ENCODE data around the gene GGNBP2. TPM values are rescaled to one million over a fixed set of nuclear protein-coding genes. Genes with fewer than 3 reads are reported as not detected.
A peak's percentile ranks its signal among the peaks of the same experiment; 100 is the strongest.

The GGNBP2 gene
- total and polyA plus RNA-seq, 5 experiments from 2014 or later: 69.1 to 164 (median 104) TPM

- no peaks in the 10 kb centered on the region for H3K27me3 Mint-ChIP-seq
- POLR2A ChIA-PET: interaction anchor here (1.2 kb wide), 1 partner anchor 10 kb away, joined by 3 read pairs; the partner anchor contains the start of gene MRM1
- no peak for ATAC-seq
- H3K36me3 Mint-ChIP-seq: peaks cover 0 to 7% (median 0%) of the 10 kb centered on the region in 3 donors
- no peak overlapping the region for H3K4me3 Mint-ChIP-seq
- no peak for DNase-seq
- peak overlapping the region in 3 of 10 donors; percentile 43 to 80 (median 57) for H3K27ac Mint-ChIP-seq
- H3K9me3 Mint-ChIP-seq: no peaks in the 10 kb centered on the region
- peaks cover 7 to 22% (median 14%) of the 10 kb centered on the region in 4 donors for H3K4me1 Mint-ChIP-seq
Measured at GRCh38 chr17:36611345-36612072, 66.8 kb downstream of the GGNBP2 start.

GRCh38 chr17:36612323-36612722, 67.6 kb downstream of the GGNBP2 start:
- Mint-ChIP-seq H3K36me3 (peaks cover 0 to 7% (median 0%) of the 10 kb centered on the region in 3 donors), H3K9me3 (no peaks in the 10 kb centered on the region), H3K27ac (peak overlapping the region in 1 of 10 donors; percentile 34), H3K4me1 (peaks cover 7 to 22% (median 14%) of the 10 kb centered on the region in 4 donors), H3K27me3 (no peaks in the 10 kb centered on the region), H3K4me3 (no peak overlapping the region)
- POLR2A ChIA-PET: no interaction called here
- ATAC-seq (no peak), DNase-seq (no peak)

- POLR2A ChIA-PET: no interaction called here
- Mint-ChIP-seq H3K9me3 (no peaks in the 10 kb centered on the region), H3K4me3 (no peak overlapping the region), H3K27ac (peak overlapping the region in 1 of 10 donors; percentile 64), H3K4me1 (peaks cover 3 to 18% (median 9%) of the 10 kb centered on the region in 4 donors), H3K27me3 (no peaks in the 10 kb centered on the region), H3K36me3 (peaks cover 0 to under 1% (median 0%) of the 10 kb centered on the region in 3 donors)
- ATAC-seq (no peak), DNase-seq (no peak)
Measured at GRCh38 chr17:36613155-36613554, 68.4 kb downstream of the GGNBP2 start.

- no peak overlapping the region for H3K4me3 Mint-ChIP-seq
- ATAC-seq: no peak
- POLR2A ChIA-PET: no interaction called here
- no peak for DNase-seq
- H3K9me3 Mint-ChIP-seq: no peaks in the 10 kb centered on the region
- no peaks in the 10 kb centered on the region for H3K36me3 Mint-ChIP-seq
- no peaks in the 10 kb centered on the region for H3K27me3 Mint-ChIP-seq
- no peak overlapping the region for H3K27ac Mint-ChIP-seq
- H3K4me1 Mint-ChIP-seq: peaks cover 0 to 9% (median 4%) of the 10 kb centered on the region in 4 donors
Measured at GRCh38 chr17:36614081-36614480, 69.4 kb downstream of the GGNBP2 start.

DNA sequence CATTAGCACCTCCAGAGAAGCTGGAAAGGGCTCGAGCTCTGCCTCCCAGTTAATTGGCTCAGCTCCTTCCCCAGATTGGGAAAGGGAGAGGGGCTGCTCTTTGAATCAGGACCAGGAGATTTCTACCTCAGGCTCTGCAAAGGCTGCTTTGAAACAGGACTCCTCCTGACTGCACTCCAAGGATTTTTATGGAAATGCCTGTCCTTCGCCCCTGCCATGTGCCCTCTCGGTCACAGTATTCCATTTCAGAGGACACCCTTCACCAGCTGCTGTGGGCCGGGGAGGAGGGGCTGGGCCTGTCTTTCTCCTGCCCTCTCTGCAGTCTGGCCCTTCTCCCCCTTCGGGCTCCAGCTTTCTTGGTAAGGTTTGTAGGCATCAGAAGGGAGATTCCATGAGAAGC, 70.2 kb downstream of the GGNBP2 start:
- Mint-ChIP-seq H3K27me3 (no peaks in the 10 kb centered on the region), H3K9me3 (no peaks in the 10 kb centered on the region), H3K36me3 (no peaks in the 10 kb centered on the region), H3K27ac (no peak overlapping the region), H3K4me1 (peaks cover 0 to 3% (median 1%) of the 10 kb centered on the region in 4 donors), H3K4me3 (no peak overlapping the region)
- DNase-seq: no peak
- POLR2A ChIA-PET: no interaction called here
- no peak for ATAC-seq

DNA sequence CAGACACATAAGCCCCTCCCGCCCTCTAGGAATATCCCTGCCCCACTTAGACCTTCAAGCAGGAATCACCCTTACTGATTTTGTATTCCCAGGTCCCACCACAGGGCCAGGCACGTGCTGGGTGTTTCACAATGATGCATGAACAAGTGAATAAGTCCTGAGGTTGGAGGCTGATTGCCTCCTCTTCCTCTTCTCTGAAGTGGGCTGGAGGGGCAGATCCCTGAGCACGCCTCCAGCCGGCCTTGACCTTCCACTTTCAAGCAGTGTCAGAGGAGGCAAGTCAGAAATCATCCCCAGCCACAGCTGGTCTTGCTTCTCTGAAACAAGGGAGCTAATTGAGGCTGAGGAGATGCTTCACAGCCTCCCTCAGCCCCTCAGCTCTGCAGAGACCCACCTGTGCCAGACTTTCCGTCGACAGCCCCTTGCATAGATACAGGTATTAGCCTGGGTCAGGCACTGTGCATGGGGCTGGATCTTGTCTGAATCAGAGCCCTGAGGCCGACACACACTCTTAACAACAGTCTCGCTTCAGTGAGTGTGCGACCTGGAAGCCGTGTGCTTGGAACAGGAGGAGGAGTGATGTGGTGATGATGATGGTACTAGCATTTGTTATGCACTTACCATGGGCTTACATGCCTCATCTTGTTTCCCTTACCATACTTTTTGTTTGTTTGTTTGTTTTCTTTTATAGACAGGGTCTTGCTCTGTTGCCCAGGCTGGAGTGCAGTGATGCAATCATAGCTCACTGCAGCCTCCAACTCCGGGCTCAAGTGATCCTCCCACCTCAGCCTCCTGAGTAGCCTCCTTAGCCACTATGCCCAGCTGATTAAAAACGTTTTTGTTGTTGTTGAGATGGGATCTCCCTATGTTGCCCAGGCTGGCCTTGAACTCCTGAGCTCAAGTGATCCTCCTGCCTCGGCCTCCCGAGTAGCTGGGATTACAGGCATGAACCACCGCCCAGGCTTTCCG, 71.6 kb downstream of the GGNBP2 start:
- no peak overlapping the region for H3K4me3 Mint-ChIP-seq
- POLR2A ChIA-PET: no interaction called here
- no peaks in the 10 kb centered on the region for H3K36me3 Mint-ChIP-seq
- H3K4me1 Mint-ChIP-seq: peaks cover 0 to 4% (median 1%) of the 10 kb centered on the region in 4 donors
- peak overlapping the region in 1 of 10 donors; percentile 33 for H3K27ac Mint-ChIP-seq
- no peaks in the 10 kb centered on the region for H3K9me3 Mint-ChIP-seq
- no peaks in the 10 kb centered on the region for H3K27me3 Mint-ChIP-seq
- no peak for ATAC-seq
- no peak for DNase-seq

DNA sequence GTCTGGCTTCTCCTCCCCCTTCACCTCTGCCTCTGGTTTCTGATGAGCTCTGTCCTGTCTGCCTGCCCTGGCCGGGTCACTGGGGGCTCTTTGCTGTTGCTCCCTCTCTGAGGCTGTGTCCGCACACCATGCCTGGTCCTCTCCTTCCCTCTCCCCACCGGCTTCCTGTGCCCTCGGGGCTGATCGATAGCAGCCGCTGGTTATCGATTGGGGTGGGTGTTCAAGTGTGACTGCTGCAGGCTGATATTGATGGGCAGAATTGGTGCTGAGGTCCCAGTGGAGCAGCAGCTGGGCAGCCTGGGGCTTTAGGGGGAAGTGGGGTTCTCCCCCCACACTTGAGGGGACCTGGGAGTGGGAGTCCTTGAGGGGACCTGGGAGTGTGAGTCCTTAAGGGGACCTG, 73.1 kb downstream of the GGNBP2 start:
- no peak overlapping the region for H3K27ac Mint-ChIP-seq
- no peak overlapping the region for H3K4me3 Mint-ChIP-seq
- H3K27me3 Mint-ChIP-seq: no peaks in the 10 kb centered on the region
- DNase-seq (no peak), ATAC-seq (no peak)
- H3K36me3 Mint-ChIP-seq: no peaks in the 10 kb centered on the region
- no peaks in the 10 kb centered on the region for H3K9me3 Mint-ChIP-seq
- peaks cover 0 to 8% (median 4%) of the 10 kb centered on the region in 4 donors for H3K4me1 Mint-ChIP-seq
- POLR2A ChIA-PET: no interaction called here

GRCh38 chr17:36623281-36623680, 78.6 kb downstream of the GGNBP2 start:
- Mint-ChIP-seq H3K4me3 (no peak overlapping the region), H3K27me3 (no peaks in the 10 kb centered on the region), H3K27ac (no peak overlapping the region), H3K36me3 (no peaks in the 10 kb centered on the region), H3K4me1 (peaks cover 0 to 8% (median 3%) of the 10 kb centered on the region in 4 donors), H3K9me3 (no peaks in the 10 kb centered on the region)
- no peak for ATAC-seq
- POLR2A ChIA-PET: no interaction called here
- no peak for DNase-seq

DNA sequence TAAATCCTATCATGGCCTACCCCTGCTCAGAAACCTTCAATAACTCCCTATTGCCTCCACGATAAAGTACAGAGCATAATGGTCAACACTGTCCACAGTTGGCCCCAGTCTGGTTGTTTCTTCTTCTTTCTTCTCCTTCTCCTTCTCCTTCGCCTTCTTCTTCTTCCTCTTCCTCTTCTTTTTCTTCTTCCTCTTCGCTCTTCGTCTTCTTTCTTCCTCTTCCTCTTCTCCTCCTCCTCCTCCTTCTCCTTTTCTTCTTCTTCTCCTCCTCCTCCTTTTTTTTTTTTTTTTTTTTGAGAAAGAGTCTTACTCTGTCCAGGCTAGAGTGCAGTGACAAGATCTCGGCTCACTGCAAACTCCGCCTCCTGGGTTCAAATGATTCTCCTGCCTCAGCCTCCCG, 80.5 kb downstream of the GGNBP2 start:
- H3K4me1 Mint-ChIP-seq: peaks cover 0 to 18% (median 5%) of the 10 kb centered on the region in 4 donors
- ATAC-seq: no peak
- H3K9me3 Mint-ChIP-seq: no peaks in the 10 kb centered on the region
- H3K36me3 Mint-ChIP-seq: no peaks in the 10 kb centered on the region
- no peak overlapping the region for H3K4me3 Mint-ChIP-seq
- H3K27me3 Mint-ChIP-seq: no peaks in the 10 kb centered on the region
- no peak for DNase-seq
- H3K27ac Mint-ChIP-seq: no peak overlapping the region
- POLR2A ChIA-PET: no interaction called here

DNA sequence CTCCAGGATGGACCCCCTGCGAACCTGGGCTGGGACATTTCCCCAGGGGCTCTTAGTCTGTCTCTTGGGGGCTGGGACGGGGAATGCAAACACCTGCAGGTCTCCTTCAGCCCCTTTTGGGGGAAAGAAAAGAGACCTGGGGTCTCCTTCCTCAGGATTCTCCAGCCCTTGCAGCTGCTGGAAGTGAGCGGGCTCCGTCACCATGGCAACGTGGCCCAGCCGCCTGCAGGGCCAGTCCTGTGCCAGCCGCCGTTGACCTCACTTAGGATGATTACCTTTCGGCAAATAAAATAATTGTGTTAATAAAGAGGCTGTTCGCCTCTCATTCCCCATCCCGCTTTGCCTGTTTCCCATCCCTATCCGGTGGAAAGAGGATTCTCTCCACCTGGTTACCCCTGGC, 82.4 kb downstream of the GGNBP2 start:
- ATAC-seq: no peak
- H3K9me3 Mint-ChIP-seq: no peaks in the 10 kb centered on the region
- H3K27ac Mint-ChIP-seq: no peak overlapping the region
- H3K27me3 Mint-ChIP-seq: peaks cover 0 to 5% (median 0%) of the 10 kb centered on the region in 5 donors
- H3K4me3 Mint-ChIP-seq: no peak overlapping the region
- DNase-seq: no peak
- H3K36me3 Mint-ChIP-seq: no peaks in the 10 kb centered on the region
- POLR2A ChIA-PET: no interaction called here
- peaks cover 0 to 10% (median 3%) of the 10 kb centered on the region in 4 donors for H3K4me1 Mint-ChIP-seq

- Mint-ChIP-seq H3K27me3 (peaks cover 0 to 20% (median 3%) of the 10 kb centered on the region in 5 donors), H3K36me3 (no peaks in the 10 kb centered on the region), H3K9me3 (no peaks in the 10 kb centered on the region), H3K4me3 (no peak overlapping the region), H3K4me1 (peaks cover 0 to 10% (median 3%) of the 10 kb centered on the region in 4 donors), H3K27ac (no peak overlapping the region)
- no peak for DNase-seq
- ATAC-seq: no peak
- POLR2A ChIA-PET: no interaction called here
Measured at GRCh38 chr17:36628576-36628975, 83.9 kb downstream of the GGNBP2 start.

DNA sequence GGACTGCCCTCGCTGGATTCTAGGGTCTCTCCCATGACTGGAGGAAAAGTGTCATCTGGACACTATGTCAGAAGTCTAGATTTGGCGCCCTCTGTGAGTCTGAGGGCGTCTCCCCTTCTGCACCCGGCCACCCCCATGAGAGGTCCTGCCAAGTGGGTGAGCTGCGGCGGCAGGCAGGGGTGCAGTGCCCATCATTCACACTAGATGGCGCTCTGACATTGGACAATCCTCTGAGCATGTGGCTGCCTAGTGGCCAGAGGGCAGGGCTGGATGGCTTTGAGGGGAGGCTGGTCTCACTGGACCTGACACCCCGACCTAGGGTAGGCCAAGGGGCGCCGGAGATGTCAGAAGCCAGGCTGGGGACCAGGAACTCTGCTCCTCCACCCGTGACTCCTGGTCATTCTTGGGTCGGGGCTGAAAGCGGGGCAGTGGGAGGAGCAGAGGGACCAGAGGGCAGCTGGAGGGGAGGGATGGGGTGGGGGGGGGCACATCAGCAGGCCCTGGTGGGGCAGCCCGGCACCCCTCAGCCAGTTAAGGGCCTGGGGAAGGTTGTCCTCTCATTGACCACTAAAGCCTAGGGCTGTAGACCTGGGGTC, 84.6 kb downstream of the GGNBP2 start:
- Mint-ChIP-seq H3K27ac (no peak overlapping the region), H3K36me3 (no peaks in the 10 kb centered on the region)
- ATAC-seq: peak; percentile 77 to 85

More for the DNA sequence above, 84.6 kb downstream of the GGNBP2 start:
- H3K9me3 Mint-ChIP-seq: no peaks in the 10 kb centered on the region
- H3K27me3 Mint-ChIP-seq: peaks cover 0 to 22% (median 3%) of the 10 kb centered on the region in 5 donors
- H3K4me1 Mint-ChIP-seq: peaks cover 0 to 10% (median 3%) of the 10 kb centered on the region in 4 donors
- no peak overlapping the region for H3K4me3 Mint-ChIP-seq
- POLR2A ChIA-PET: no interaction called here
- DNase-seq: peak; percentile 60 to 85 (median 72)

Data from naive thymus-derived CD8-positive, alpha-beta T cell (primary cell).